BLaER1 treated with 17β-estradiol and CSF1 and Interleukin-3, amounts not matched to agents 10 nM and 100 nM (cell line): ENCODE measurements around the gene ARHGEF33.

Experiments used
- H3K27ac ChIP-seq, 11 experiments: shearing (Covaris generic); formaldehyde crosslinking; 2 replicates each; pipeline ENCODE4 v1.8.1; 2022
- H3K27me3 ChIP-seq, 11 experiments: shearing (Covaris generic); formaldehyde crosslinking; 2 replicates each; pipeline ENCODE4 v1.8.1; 2022
- H3K36me3 ChIP-seq, 11 experiments: shearing (Covaris generic); formaldehyde crosslinking; 2 replicates each; pipeline ENCODE4 v1.8.1; 2022
- H3K4me1 ChIP-seq, 10 experiments: shearing (Covaris generic); formaldehyde crosslinking; 2 replicates each; pipeline ENCODE4 v1.8.1; 2022
- H3K4me2 ChIP-seq, 11 experiments: shearing (Covaris generic); formaldehyde crosslinking; 2 replicates each; pipeline ENCODE4 v1.8.1; 2022
- H3K4me3 ChIP-seq, 10 experiments: shearing (Covaris generic); formaldehyde crosslinking; 2 replicates each; pipeline ENCODE4 v1.8.1; 2022
- H3K9ac ChIP-seq, 11 experiments: shearing (Covaris generic); formaldehyde crosslinking; 2 replicates each; pipeline ENCODE4 v1.8.1; 2022
- H3K9me3 ChIP-seq, 11 experiments: shearing (Covaris generic); formaldehyde crosslinking; replicated peaks in 1 of 11; 2 replicates each; pipeline ENCODE4 v1.8.1; 2022
- H4K20me1 ChIP-seq, 11 experiments: shearing (Covaris generic); formaldehyde crosslinking; 2 replicates each; pipeline ENCODE4 v1.8.1; 2022
- Cebpa-rat ChIP-seq, 11 experiments: shearing (Covaris generic); IDR thresholded peaks; 2 replicates each; pipeline ENCODE4 v1.8.1; 2022

ARHGEF33 gene

DNA sequence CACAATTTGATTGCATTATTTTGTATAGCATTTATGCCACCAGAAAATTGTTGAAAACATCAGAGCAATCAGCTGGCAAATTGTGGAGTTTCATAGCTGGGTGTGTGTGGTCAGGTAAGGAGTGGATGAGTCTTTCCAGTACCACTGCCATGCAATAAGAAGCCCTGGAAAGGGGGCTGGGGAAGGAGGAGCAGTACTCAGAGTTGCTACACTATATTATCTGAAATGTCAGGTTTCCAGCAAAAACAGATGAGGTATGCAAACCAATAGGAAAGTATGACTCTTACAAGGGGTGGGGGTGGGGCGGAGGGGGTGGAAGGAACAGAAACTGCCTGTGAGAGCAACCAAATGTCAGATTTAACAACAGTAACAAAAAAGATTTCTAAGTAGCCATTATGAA, 119.0 kb downstream of the ARHGEF33 start:
- no peak overlapping the region for H3K4me3 ChIP-seq
- no peak overlapping the region for H3K9ac ChIP-seq
- peaks cover 0 to 21% (median 0%) of the 10 kb centered on the region in 11 experiments; a peak in 2 of 22 replicates for H4K20me1 ChIP-seq
- peaks cover 0 to 9% (median 0%) of the 10 kb centered on the region in 11 experiments; a peak in 2 of 22 replicates for H3K9me3 ChIP-seq
- H3K36me3 ChIP-seq, result peaks cover 75 to 100% (median 91%) of the 10 kb centered on the region in 11 experiments
- peak overlapping the region in 2 of 11 experiments; percentile 40 to 51; a peak in 4 of 22 replicates for H3K27ac ChIP-seq
- H3K4me2 ChIP-seq, result peak overlapping the region in 3 of 11 experiments; percentile 21 to 52 (median 35); a peak in 4 of 22 replicates
- no peak for TF ChIP-seq Cebpa-rat (IDR thresholded peaks at IDR 0.05)
- H3K27me3 ChIP-seq, result no peaks in the 10 kb centered on the region
- peaks cover 0 to 34% (median 0%) of the 10 kb centered on the region in 10 experiments; a peak in 4 of 20 replicates for H3K4me1 ChIP-seq

GRCh38 chr2:39013871-39014270, 124.2 kb downstream of the ARHGEF33 start:
- Histone ChIP-seq H4K20me1 (peaks cover 0 to 49% (median 0%) of the 10 kb centered on the region in 11 experiments; a peak in 3 of 22 replicates), H3K36me3 (peaks cover 46 to 88% (median 58%) of the 10 kb centered on the region in 11 experiments), H3K27ac (no peak overlapping the region), H3K27me3 (no peaks in the 10 kb centered on the region), H3K4me2 (no peak overlapping the region), H3K4me3 (no peak overlapping the region), H3K4me1 (peaks cover 0 to 14% (median 0%) of the 10 kb centered on the region in 10 experiments; a peak in 3 of 20 replicates), H3K9me3 (peaks cover 0 to 9% (median 0%) of the 10 kb centered on the region in 11 experiments; a peak in 2 of 22 replicates), H3K9ac (no peak overlapping the region)
- no peak for TF ChIP-seq Cebpa-rat (IDR thresholded peaks at IDR 0.05)

- H3K36me3 ChIP-seq, result peaks cover 35 to 89% (median 52%) of the 10 kb centered on the region in 11 experiments
- TF ChIP-seq Cebpa-rat (IDR thresholded peaks at IDR 0.05), result no peak
Observed at GRCh38 chr2:39015424-39015823, 125.7 kb downstream of the ARHGEF33 start.

GRCh38 chr2:39017334-39017733, 127.7 kb downstream of the ARHGEF33 start:
- H3K4me1 ChIP-seq, result peaks cover 0 to under 1% (median 0%) of the 10 kb centered on the region in 10 experiments; a peak in 1 of 20 replicates
- H3K27me3 ChIP-seq, result no peaks in the 10 kb centered on the region
- no peak for TF ChIP-seq Cebpa-rat (IDR thresholded peaks at IDR 0.05)
- H3K4me2 ChIP-seq, result no peak overlapping the region
- H3K27ac ChIP-seq, result no peak overlapping the region
- no peak overlapping the region for H3K9ac ChIP-seq
- no peaks in the 10 kb centered on the region for H3K9me3 ChIP-seq
- peaks cover 0 to 65% (median 0%) of the 10 kb centered on the region in 11 experiments; a peak in 3 of 22 replicates for H4K20me1 ChIP-seq
- peaks cover 20 to 83% (median 45%) of the 10 kb centered on the region in 11 experiments for H3K36me3 ChIP-seq
- H3K4me3 ChIP-seq, result no peak overlapping the region

More at GRCh38 chr2:39015424-39015823, 125.7 kb downstream of the ARHGEF33 start:
- Histone ChIP-seq H3K4me2 (no peak overlapping the region), H3K4me1 (no peaks in the 10 kb centered on the region), H4K20me1 (peaks cover 0 to 61% (median 0%) of the 10 kb centered on the region in 11 experiments; a peak in 3 of 22 replicates), H3K9me3 (no peaks in the 10 kb centered on the region), H3K4me3 (no peak overlapping the region), H3K9ac (no peak overlapping the region), H3K27me3 (no peaks in the 10 kb centered on the region), H3K27ac (no peak overlapping the region)

- Histone ChIP-seq H3K27ac (no peak overlapping the region), H4K20me1 (peaks cover 0 to 59% (median 0%) of the 10 kb centered on the region in 11 experiments; a peak in 3 of 22 replicates), H3K27me3 (no peaks in the 10 kb centered on the region), H3K4me1 (peaks cover 0 to 7% (median 0%) of the 10 kb centered on the region in 10 experiments; a peak in 1 of 20 replicates), H3K4me3 (no peak overlapping the region), H3K9me3 (no peaks in the 10 kb centered on the region), H3K36me3 (peaks cover 16 to 83% (median 42%) of the 10 kb centered on the region in 11 experiments), H3K9ac (no peak overlapping the region), H3K4me2 (no peak overlapping the region)
- no peak for TF ChIP-seq Cebpa-rat (IDR thresholded peaks at IDR 0.05)
Observed at GRCh38 chr2:39018638-39019037, 129.0 kb downstream of the ARHGEF33 start.

- H3K9ac ChIP-seq, result no peak overlapping the region
- H3K27me3 ChIP-seq, result no peaks in the 10 kb centered on the region
- no peak overlapping the region for H3K27ac ChIP-seq
- no peak overlapping the region for H3K4me3 ChIP-seq
- H3K36me3 ChIP-seq, result peaks cover 10 to 85% (median 39%) of the 10 kb centered on the region in 11 experiments; a peak in 21 of 22 replicates
- peaks cover 0 to 7% (median 0%) of the 10 kb centered on the region in 10 experiments; a peak in 1 of 20 replicates for H3K4me1 ChIP-seq
- H3K9me3 ChIP-seq, result no peaks in the 10 kb centered on the region
- peaks cover 0 to 52% (median 0%) of the 10 kb centered on the region in 11 experiments; a peak in 3 of 22 replicates for H4K20me1 ChIP-seq
- H3K4me2 ChIP-seq, result no peak overlapping the region
- TF ChIP-seq Cebpa-rat (IDR thresholded peaks at IDR 0.05), result no peak
Observed at GRCh38 chr2:39020383-39020782, 130.7 kb downstream of the ARHGEF33 start.

DNA sequence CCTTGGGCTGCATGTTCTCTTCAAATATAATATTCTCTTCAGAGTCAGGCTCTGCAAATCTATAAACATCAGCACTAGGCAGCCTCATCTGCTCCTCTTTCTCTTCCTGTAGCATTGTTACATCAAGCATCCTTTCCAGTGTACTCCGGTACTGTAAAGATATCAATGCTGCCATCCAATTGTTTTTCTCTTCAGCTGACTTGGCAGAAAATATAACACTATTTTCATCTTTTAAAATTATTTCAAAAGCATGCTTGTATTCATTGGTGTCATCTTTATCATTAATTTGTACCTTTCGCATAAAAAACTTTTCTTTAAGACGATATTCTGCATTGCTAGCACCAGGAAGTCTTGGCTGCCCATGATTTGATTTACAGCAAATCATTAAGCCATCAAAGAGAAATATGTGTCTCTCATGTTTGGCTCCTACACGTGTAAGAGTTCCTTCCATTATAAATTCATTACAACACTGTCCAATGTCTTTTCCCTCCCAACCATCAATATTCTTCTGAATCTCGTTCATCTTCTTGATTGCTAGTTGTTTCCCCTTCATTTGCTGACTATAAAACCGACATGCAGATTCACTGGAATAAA, 133.1 kb downstream of the ARHGEF33 start:
- Histone ChIP-seq H4K20me1 (peaks cover 0 to 36% (median 0%) of the 10 kb centered on the region in 11 experiments; a peak in 3 of 22 replicates), H3K9ac (no peak overlapping the region), H3K4me1 (peaks cover 0 to 7% (median 0%) of the 10 kb centered on the region in 10 experiments; a peak in 1 of 20 replicates), H3K36me3 (peaks cover 10 to 89% (median 41%) of the 10 kb centered on the region in 11 experiments; a peak in 21 of 22 replicates), H3K27ac (no peak overlapping the region), H3K27me3 (no peaks in the 10 kb centered on the region), H3K4me3 (no peak overlapping the region), H3K4me2 (no peak overlapping the region), H3K9me3 (no peaks in the 10 kb centered on the region)
- no peak for TF ChIP-seq Cebpa-rat (IDR thresholded peaks at IDR 0.05)

DNA sequence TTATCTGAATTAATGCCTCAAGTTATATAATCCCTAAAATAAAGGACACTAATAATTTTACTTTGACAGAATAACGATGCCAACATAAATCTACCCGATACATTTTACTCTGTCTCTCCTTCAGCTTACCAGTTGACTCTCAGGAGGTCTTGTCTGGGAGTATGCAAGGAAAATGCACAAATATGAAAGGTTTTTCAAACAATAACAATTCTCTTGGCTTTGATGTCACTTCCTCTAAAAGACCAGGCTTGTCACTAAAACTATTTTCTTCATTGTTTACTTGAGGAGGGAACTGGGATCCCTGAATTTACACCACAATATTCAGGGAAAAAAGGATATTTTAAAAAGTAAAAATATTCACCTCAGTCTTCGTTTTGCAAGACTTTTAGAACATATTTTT, 134.0 kb downstream of the ARHGEF33 start:
- Histone ChIP-seq H4K20me1 (peaks cover 0 to 38% (median 0%) of the 10 kb centered on the region in 11 experiments; a peak in 3 of 22 replicates), H3K9ac (no peak overlapping the region), H3K4me2 (no peak overlapping the region), H3K9me3 (no peaks in the 10 kb centered on the region), H3K27ac (no peak overlapping the region), H3K4me1 (peaks cover 0 to 7% (median 0%) of the 10 kb centered on the region in 10 experiments; a peak in 1 of 20 replicates), H3K27me3 (no peaks in the 10 kb centered on the region), H3K36me3 (peaks cover 10 to 89% (median 45%) of the 10 kb centered on the region in 11 experiments; a peak in 21 of 22 replicates), H3K4me3 (no peak overlapping the region)
- TF ChIP-seq Cebpa-rat (IDR thresholded peaks at IDR 0.05), result no peak

GRCh38 chr2:39024833-39025232, 135.2 kb downstream of the ARHGEF33 start:
- no peak for TF ChIP-seq Cebpa-rat (IDR thresholded peaks at IDR 0.05)
- Histone ChIP-seq H3K27me3 (no peaks in the 10 kb centered on the region), H4K20me1 (peaks cover 0 to 30% (median 0%) of the 10 kb centered on the region in 11 experiments; a peak in 2 of 22 replicates), H3K9ac (no peak overlapping the region), H3K27ac (no peak overlapping the region), H3K36me3 (peaks cover 21 to 89% (median 54%) of the 10 kb centered on the region in 11 experiments), H3K9me3 (no peaks in the 10 kb centered on the region), H3K4me2 (no peak overlapping the region), H3K4me3 (no peak overlapping the region), H3K4me1 (peaks cover 0 to 7% (median 0%) of the 10 kb centered on the region in 10 experiments; a peak in 1 of 20 replicates)
